Measurements from ENCODE around the gene AP1S1.

GRCh38 chr7:101109368-101109767 lies 44.9 kb upstream of the AP1S1 start:
- no peak for TF ChIP-seq HDAC2 (IDR thresholded peaks at IDR 0.05)
- no peak for TF ChIP-seq KDM5A (IDR thresholded peaks at IDR 0.05)
- no peak for TF ChIP-seq MAZ (IDR thresholded peaks at IDR 0.05; ENCODE audit: borderline replicate concordance, low read depth, low read length)
- TF ChIP-seq CTCF (IDR thresholded peaks at IDR 0.05) = no peak
- TF ChIP-seq EP300 (IDR thresholded peaks at IDR 0.05) = no peak
- TF ChIP-seq REST (IDR thresholded peaks at IDR 0.05) = no peak
- TF ChIP-seq ELK1 (IDR thresholded peaks at IDR 0.05; ENCODE audit: low read depth, low read length) = no peak
- TF ChIP-seq NFE2L2 (conservative IDR thresholded peaks at IDR 0.05; ENCODE audit: low read length) = no peak
- TF ChIP-seq POLR2A (IDR thresholded peaks at IDR 0.05; ENCODE audit: low read length) = no peak
- TF ChIP-seq GATA3 (IDR thresholded peaks at IDR 0.05; ENCODE audit: borderline replicate concordance) = no peak

All from A549 (cell line).